WTC11 (cell line): ENCODE results near the gene TOX4. TPM values are rescaled to one million over a fixed set of nuclear protein-coding genes. Genes with fewer than 3 reads are reported as not detected.

Experiments
- ATAC-seq: fragments of 200-7000 bp; cut with Tn5 transposase; 2 replicates; pipeline ENCODE4 v1.10.0; 2021; ENCODE audit warnings: mild to moderate bottlenecking, moderate library complexity
- CTCF ChIA-PET: fragments of 300-600 bp; sonication (Branson Sonifier 250); formaldehyde crosslinking; loops from one replicate; lab custom pipeline; 2021; ENCODE audit warnings: antibody characterized with exemption; lab: Charles Lee
- POLR2A ChIA-PET: fragments of 350-600 bp; sonication (Branson Sonifier 250); formaldehyde crosslinking; loops from one replicate; lab custom pipeline; 2021; ENCODE audit warnings: antibody characterized with exemption; lab: Charles Lee
- DNase-seq: peaks from one replicate; pipeline ENCODE4 v3.0.0; 2021; ENCODE audit warnings: low spot score
- H3K27ac Mint-ChIP-seq: 2 replicates; pipeline ENCODE4 v1.8.0; 2021; ENCODE audit warnings: mixed read lengths
- H3K27me3 Mint-ChIP-seq: 2 replicates; pipeline ENCODE4 v1.8.0; 2021; ENCODE audit warnings: low read depth, mild to moderate bottlenecking, moderate library complexity, mixed read lengths
- H3K36me3 Mint-ChIP-seq: 2 replicates; pipeline ENCODE4 v1.8.0; 2021; ENCODE audit warnings: mixed read lengths
- H3K4me1 Mint-ChIP-seq: 2 replicates; pipeline ENCODE4 v1.8.0; 2022; ENCODE audit warnings: mixed read lengths
- H3K4me3 Mint-ChIP-seq: 2 replicates; pipeline ENCODE4 v1.8.0; 2021; ENCODE audit warnings: mild to moderate bottlenecking, moderate library complexity, mixed read lengths
- H3K9me3 Mint-ChIP-seq: 2 replicates; pipeline ENCODE4 v1.8.0; 2021; ENCODE audit warnings: mixed read lengths
- ATF1 ChIP-seq: sonication (generic); formaldehyde crosslinking; IDR thresholded peaks from 2 replicates; pipeline ENCODE4 v1.8.1; 2023; ENCODE audit warnings: mild to moderate bottlenecking, moderate library complexity, missing genetic modification reagents
- ATF6 ChIP-seq: sonication (generic); formaldehyde crosslinking; IDR thresholded peaks from 2 replicates; pipeline ENCODE4 v1.8.1; 2023; ENCODE audit warnings: mild to moderate bottlenecking, missing genetic modification reagents
- CBFB ChIP-seq: sonication (generic); formaldehyde crosslinking; IDR thresholded peaks from 2 replicates; pipeline ENCODE4 v1.8.1; 2022; ENCODE audit warnings: mild to moderate bottlenecking, low read depth, missing genetic modification reagents
- EMX1 ChIP-seq: fragments of 250-450 bp; sonication (Bioruptor Pico); IDR thresholded peaks from 2 replicates; pipeline ENCODE4 v1.8.0; 2021; ENCODE audit warnings: mild to moderate bottlenecking
- FOXP1 ChIP-seq: sonication (generic); formaldehyde crosslinking; IDR thresholded peaks from 2 replicates; pipeline ENCODE4 v1.8.0; 2022; ENCODE audit warnings: missing genetic modification reagents, mild to moderate bottlenecking, moderate library complexity, borderline replicate concordance
- GABPB1 ChIP-seq: sonication (generic); formaldehyde crosslinking; IDR thresholded peaks from 2 replicates; pipeline ENCODE4 v1.8.1; 2023; ENCODE audit warnings: mild to moderate bottlenecking, missing genetic modification reagents
- GTF2I ChIP-seq: fragments of 250-450 bp; sonication (Bioruptor Pico); conservative IDR thresholded peaks from 2 replicates; pipeline ENCODE4 v1.4.0; 2021; ENCODE audit warnings: mild to moderate bottlenecking
- HMGA2 ChIP-seq: fragments of 250-450 bp; sonication (Bioruptor Pico); IDR thresholded peaks from 2 replicates; pipeline ENCODE4 v1.4.0; 2021; ENCODE audit warnings: mild to moderate bottlenecking, moderate library complexity
- PRDM15 ChIP-seq: sonication (generic); formaldehyde crosslinking; IDR thresholded peaks from 2 replicates; pipeline ENCODE4 v1.8.0; 2022; ENCODE audit warnings: missing genetic modification reagents
- TCF7 ChIP-seq: sonication (generic); formaldehyde crosslinking; IDR thresholded peaks from 2 replicates; pipeline ENCODE4 v1.8.0; 2022; ENCODE audit warnings: mild to moderate bottlenecking, low read depth, missing genetic modification reagents, moderate library complexity
- TEAD4 ChIP-seq: sonication (generic); formaldehyde crosslinking; IDR thresholded peaks from 2 replicates; pipeline ENCODE4 v1.8.0; 2022; ENCODE audit warnings: mild to moderate bottlenecking, missing genetic modification reagents
- ZBTB21 ChIP-seq: sonication (generic); formaldehyde crosslinking; IDR thresholded peaks from 2 replicates; pipeline ENCODE4 v1.8.1; 2023; ENCODE audit warnings: mild to moderate bottlenecking, missing genetic modification reagents, borderline replicate concordance
- ZNF121 ChIP-seq: sonication (generic); formaldehyde crosslinking; IDR thresholded peaks from 2 replicates; pipeline ENCODE4 v1.8.0; 2023; ENCODE audit warnings: missing genetic modification reagents
- ZNF219 ChIP-seq: sonication (generic); formaldehyde crosslinking; IDR thresholded peaks from 2 replicates; pipeline ENCODE4 v1.8.0; 2023; ENCODE audit warnings: missing genetic modification reagents, mild to moderate bottlenecking, borderline replicate concordance
- ZNF416 ChIP-seq: fragments of 250-450 bp; sonication (Bioruptor Pico); IDR thresholded peaks from 2 replicates; pipeline ENCODE4 v1.9.0; 2021; ENCODE audit warnings: mild to moderate bottlenecking, inconsistent platforms
- ZNF671 ChIP-seq: fragments of 250-450 bp; sonication (Bioruptor Pico); IDR thresholded peaks from 2 replicates; pipeline ENCODE4 v1.8.0; 2021; ENCODE audit warnings: mild to moderate bottlenecking
- total RNA-seq: library from RNA; stranded (reverse); gene quantifications from 3 replicates; pipeline ENCODE4 v1.2.3, GENCODE V29; 2021

The TOX4 gene
- total RNA-seq, 1 experiment from 2014 or later, result 49.1 TPM

- DNase-seq (no peak), ATAC-seq (no peak)
- Mint-ChIP-seq H3K27me3 (no peaks in the 10 kb centered on the region), H3K27ac (peak overlapping the region; percentile 99), H3K4me3 (peak overlapping the region; percentile 97), H3K36me3 (peaks cover 43% of the 10 kb centered on the region), H3K4me1 (peaks cover 78% of the 10 kb centered on the region), H3K9me3 (no peaks in the 10 kb centered on the region)
- ChIA-PET POLR2A (interaction anchor here (0.6 to 4.5 kb wide), 13 partner anchors 9 to 1336 kb away, joined by 3 to 76 read pairs (median 7); partner anchors contain the start of genes CHD8, METTL3 and PARP2), CTCF (interaction anchor here (1.1 to 4.5 kb wide), 7 partner anchors 11 to 29 kb away, joined by 3 to 60 read pairs (median 21); partner anchors contain the start of gene METTL3)
- TF ChIP-seq ZNF671 (CRISPR knock-in tag) (no peak), ATF1 (no peak), ZNF219 (CRISPR knock-in tag) (no peak), ZNF121 (no peak), ZNF416 (CRISPR knock-in tag) (no peak), CBFB (CRISPR knock-in tag) (no peak), TCF7 (CRISPR knock-in tag) (no peak), FOXP1 (CRISPR knock-in tag) (no peak)
Measured at GRCh38 chr14:21527318-21527679, 50.3 kb downstream of the TOX4 start.

GRCh38 chr14:21528381-21529348 is 51.7 kb downstream of the TOX4 start:
- no peaks in the 10 kb centered on the region for H3K9me3 Mint-ChIP-seq
- H3K27ac Mint-ChIP-seq, result peak overlapping the region; percentile 99
- ATAC-seq (no peak), DNase-seq (no peak)
- H3K36me3 Mint-ChIP-seq, result peaks cover 33% of the 10 kb centered on the region
- peak overlapping the region; percentile 97 for H3K4me3 Mint-ChIP-seq
- POLR2A ChIA-PET, result interaction anchor here (0.5 to 4.5 kb wide), 4 partner anchors 7 to 28 kb away, joined by 4 to 76 read pairs (median 29); partner anchors contain the start of gene METTL3
- H3K4me1 Mint-ChIP-seq, result peaks cover 72% of the 10 kb centered on the region
- CTCF ChIA-PET, result interaction anchor here (1.0 to 4.5 kb wide), 5 partner anchors 9 to 30 kb away, joined by 4 to 60 read pairs (median 21); partner anchors contain the start of gene METTL3
- no peaks in the 10 kb centered on the region for H3K27me3 Mint-ChIP-seq
- 0 out of 2 replicates have a peak, but pooled peaks have one; percentile 27 for TF ChIP-seq ZBTB21
- TF ChIP-seq GABPB1 (CRISPR knock-in tag), result no peak
- TF ChIP-seq PRDM15 (CRISPR knock-in tag), result peak; percentile 72
- TF ChIP-seq HMGA2 (CRISPR knock-in tag), result no peak
- no peak for TF ChIP-seq CBFB (CRISPR knock-in tag)
- TF ChIP-seq TEAD4 (CRISPR knock-in tag), result no peak
- TF ChIP-seq ATF6 (CRISPR knock-in tag), result no peak

GRCh38 chr14:21529515-21529914 is 52.5 kb downstream of the TOX4 start:
- DNase-seq (no peak), ATAC-seq (no peak)
- CTCF ChIA-PET, result interaction anchor here (1.0 to 4.5 kb wide), 3 partner anchors 12 to 31 kb away, joined by 4 to 60 read pairs (median 4); no protein-coding TSS in a partner anchor
- Mint-ChIP-seq H3K27me3 (no peaks in the 10 kb centered on the region), H3K9me3 (no peaks in the 10 kb centered on the region), H3K4me3 (peak overlapping the region; percentile 41; the same call in 1 of the 2 replicates), H3K36me3 (peaks cover 25% of the 10 kb centered on the region), H3K4me1 (peaks cover 71% of the 10 kb centered on the region), H3K27ac (peak overlapping the region; percentile 99)
- TF ChIP-seq EMX1 (no peak), GTF2I (CRISPR knock-in tag) (0 out of 2 replicates have a peak, but pooled peaks have one; percentile 33)
- POLR2A ChIA-PET, result interaction anchor here (0.5 to 1.4 kb wide), 2 partner anchors 20 to 27 kb away, joined by 4 to 6 read pairs; no protein-coding TSS in a partner anchor
